Transverse colon (tissue), 3 donors: ENCODE data around the gene DCANP1.

ENCODE experiments used
- CTCF ChIP-seq, 5 experiments: fragments of 200-600 bp in 3 of 5; fragments of 450-650 bp in 2 of 5; sonication (generic) in 3 of 5; IDR thresholded peaks; 1 replicate in 2 of 5; 2 replicates in 3 of 5; pipeline ENCODE4 v1.5.1; 2016 to 2017; ENCODE audit warnings: antibody characterized with exemption in 5 of 5, inconsistent platforms in 3 of 5, mild to moderate bottlenecking in 2 of 5, moderate library complexity in 1 of 5
- EP300 ChIP-seq: sonication (generic); formaldehyde crosslinking; IDR thresholded peaks from one replicate; pipeline ENCODE4 v1.6.1; 2017; ENCODE audit warnings: antibody characterized with exemption, low read depth
- POLR2A ChIP-seq: fragments of 450-650 bp; IDR thresholded peaks from one replicate; pipeline ENCODE4 v1.6.1; 2016; ENCODE audit warnings: antibody characterized with exemption, mild to moderate bottlenecking, moderate library complexity

GRCh38 chr5:135468541-135468940 is 21.4 kb upstream of the DCANP1 start:
- TF ChIP-seq CTCF (IDR thresholded peaks at IDR 0.05) (no peak), EP300 (no peak), POLR2A (no peak)
